SK-N-SH treated with all-trans-retinoic acid at 6 μM for 48 hours (cell line): Measurements from ENCODE around the gene ARID3A.

Source experiments
- ATAC-seq: fragments of 200-7000 bp; cut with Tn5 transposase; 3 replicates; pipeline ENCODE4 v1.9.1; 2020; ENCODE audit warnings: mild to moderate bottlenecking, moderate library complexity
- ARNTL ChIP-seq: fragments of 450-650 bp; formaldehyde crosslinking; IDR thresholded peaks from 2 replicates; pipeline ENCODE4 v1.5.0; 2020; ENCODE audit warnings: low read depth, mild to moderate bottlenecking, moderate library complexity, borderline replicate concordance
- BACH2 ChIP-seq: fragments of 250-450 bp; sonication (Bioruptor Pico); IDR thresholded peaks from 2 replicates; pipeline ENCODE4 v1.9.0; 2021; ENCODE audit warnings: mild to moderate bottlenecking, borderline replicate concordance
- CSDC2 ChIP-seq: fragments of 250-450 bp; sonication (Bioruptor Pico); IDR thresholded peaks from 2 replicates; pipeline ENCODE4 v1.5.0; 2020; ENCODE audit warnings: mild to moderate bottlenecking, moderate library complexity
- ESRRG ChIP-seq: fragments of 250-450 bp; sonication (Bioruptor Pico); IDR thresholded peaks from 2 replicates; pipeline ENCODE4 v1.6.1; 2021; ENCODE audit warnings: mild to moderate bottlenecking
- GLIS3 ChIP-seq: fragments of 250-450 bp; sonication (Bioruptor Pico); IDR thresholded peaks from 2 replicates; pipeline ENCODE4 v1.5.0; 2020; ENCODE audit warnings: mild to moderate bottlenecking, moderate library complexity
- ISL1 ChIP-seq: fragments of 250-450 bp; sonication (Bioruptor Pico); IDR thresholded peaks from 2 replicates; pipeline ENCODE4 v2.1.2; 2022; ENCODE audit warnings: mild to moderate bottlenecking, moderate library complexity
- OSR1 ChIP-seq: fragments of 250-450 bp; sonication (Bioruptor Pico); IDR thresholded peaks from 2 replicates; pipeline ENCODE4 v1.8.0; 2022; ENCODE audit warnings: moderate library complexity, mild to moderate bottlenecking, inconsistent platforms
- PPARA ChIP-seq: fragments of 250-450 bp; sonication (Bioruptor Pico); IDR thresholded peaks from 2 replicates; pipeline ENCODE4 v1.5.0; 2020; ENCODE audit warnings: mild to moderate bottlenecking, borderline replicate concordance
- RARB ChIP-seq: fragments of 250-450 bp; sonication (Bioruptor Pico); IDR thresholded peaks from 2 replicates; pipeline ENCODE4 v1.8.0; 2021; ENCODE audit warnings: mild to moderate bottlenecking, moderate library complexity
- SNAI2 ChIP-seq: fragments of 250-450 bp; sonication (Bioruptor Pico); IDR thresholded peaks from 2 replicates; pipeline ENCODE4 v1.5.0; 2020; ENCODE audit warnings: mild to moderate bottlenecking, moderate library complexity
- TCF4 ChIP-seq: fragments of 250-450 bp; sonication (Bioruptor Pico); IDR thresholded peaks from 2 replicates; pipeline ENCODE4 v1.8.0; 2021; ENCODE audit warnings: mild to moderate bottlenecking, moderate library complexity, borderline replicate concordance
- TOX ChIP-seq: fragments of 250-450 bp; sonication (Bioruptor Pico); IDR thresholded peaks from 2 replicates; pipeline ENCODE4 v1.8.0; 2021; ENCODE audit warnings: mild to moderate bottlenecking, moderate library complexity, borderline replicate concordance
- ZC3H10 ChIP-seq: fragments of 250-450 bp; sonication (Bioruptor Pico); IDR thresholded peaks from 2 replicates; pipeline ENCODE4 v1.5.1; 2021; ENCODE audit warnings: mild to moderate bottlenecking, moderate library complexity
- ZFP3 ChIP-seq: fragments of 250-450 bp; sonication (Bioruptor Pico); IDR thresholded peaks from 2 replicates; pipeline ENCODE4 v1.5.0; 2020; ENCODE audit warnings: mild to moderate bottlenecking, moderate library complexity
- ZFP30 ChIP-seq: fragments of 450-650 bp; formaldehyde crosslinking; IDR thresholded peaks from 2 replicates; pipeline ENCODE4 v1.5.0; 2022; ENCODE audit warnings: mild to moderate bottlenecking, moderate library complexity
- ZNF565 ChIP-seq: fragments of 450-650 bp; formaldehyde crosslinking; conservative IDR thresholded peaks from 2 replicates; pipeline ENCODE4 v1.5.0; 2020; ENCODE audit warnings: low read depth, mild to moderate bottlenecking, moderate library complexity
- ZNF70 ChIP-seq: fragments of 450-650 bp; formaldehyde crosslinking; IDR thresholded peaks from 2 replicates; pipeline ENCODE4 v1.5.0; 2020; ENCODE audit warnings: mild to moderate bottlenecking, moderate library complexity
- ZNF8 ChIP-seq: fragments of 450-650 bp; formaldehyde crosslinking; IDR thresholded peaks from 2 replicates; pipeline ENCODE4 v1.5.0; 2020; ENCODE audit warnings: mild to moderate bottlenecking, moderate library complexity
- TF ChIP-seq, protein P1 (sequence below): fragments of 250-450 bp; sonication (Bioruptor Pico); IDR thresholded peaks from 2 replicates; pipeline ENCODE4 v1.5.1; 2020; ENCODE audit warnings: low read depth, mild to moderate bottlenecking, moderate library complexity
- TF ChIP-seq, protein P2 (sequence below): fragments of 250-450 bp; sonication (Bioruptor Pico); IDR thresholded peaks from 2 replicates; pipeline ENCODE4 v1.8.0; 2021; ENCODE audit warnings: low read depth, mild to moderate bottlenecking, moderate library complexity, borderline replicate concordance
- TF ChIP-seq, protein P3 (sequence below): fragments of 250-450 bp; sonication (Bioruptor Pico); IDR thresholded peaks from 2 replicates; pipeline ENCODE4 v1.5.1; 2021; ENCODE audit warnings: mild to moderate bottlenecking, moderate library complexity
- TF ChIP-seq, protein P4 (sequence below): fragments of 250-450 bp; sonication (Bioruptor Pico); IDR thresholded peaks from 2 replicates; pipeline ENCODE4 v1.8.0; 2020; ENCODE audit warnings: mild to moderate bottlenecking, moderate library complexity, borderline replicate concordance
- TF ChIP-seq, protein P5 (sequence below): fragments of 250-450 bp; sonication (Bioruptor Pico); IDR thresholded peaks from 2 replicates; pipeline ENCODE4 v1.5.0; 2020; ENCODE audit warnings: mild to moderate bottlenecking, moderate library complexity

ARID3A gene

DNA sequence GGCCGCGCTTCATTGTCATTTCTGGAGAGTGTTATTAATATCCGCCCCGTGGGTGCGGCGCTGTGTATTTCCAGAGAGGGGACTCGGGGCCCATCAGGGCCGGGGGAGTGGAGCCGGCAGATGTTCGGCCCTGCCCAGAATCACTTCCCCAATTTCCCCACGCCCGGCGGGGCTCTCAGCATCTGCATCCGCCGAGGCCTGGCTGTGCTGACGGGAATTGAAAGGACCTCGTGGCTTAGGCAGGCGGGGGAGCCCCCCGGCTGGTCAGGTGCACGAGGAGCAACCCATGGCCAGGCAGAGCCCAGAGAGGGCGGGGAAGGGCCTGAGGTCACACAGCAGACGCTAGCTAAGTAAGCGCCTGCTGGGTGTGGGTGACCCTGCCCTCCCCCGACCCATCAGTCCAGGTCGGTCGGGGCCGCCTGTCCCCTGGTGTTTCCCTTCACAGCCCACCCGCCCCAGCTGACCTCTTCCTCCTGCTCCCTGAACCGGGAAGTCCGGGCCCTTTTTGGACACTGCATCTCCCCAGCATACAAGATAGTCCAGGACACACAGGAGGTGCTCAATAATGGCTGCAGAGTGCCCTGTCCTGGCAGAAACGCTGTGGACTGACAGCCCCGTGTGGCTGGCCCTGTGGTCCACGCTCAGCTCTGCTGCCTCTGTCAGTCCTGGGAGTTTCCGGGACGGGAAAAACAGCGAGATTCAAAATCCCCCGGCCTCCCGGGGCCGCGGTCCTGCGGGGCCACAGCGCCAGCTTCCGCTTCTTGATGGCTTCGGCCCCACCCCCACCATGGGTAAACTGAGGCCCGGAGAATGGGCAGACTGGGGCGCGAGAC is 22.1 kb downstream of the ARID3A start:
- TF ChIP-seq ZNF565 (CRISPR knock-in tag) (no peak), SNAI2 (CRISPR knock-in tag) (no peak), GLIS3 (CRISPR knock-in tag) (no peak), ZNF8 (CRISPR knock-in tag) (no peak), ZC3H10 (CRISPR knock-in tag) (no peak), ZFP3 (no peak), ISL1 (CRISPR knock-in tag) (no peak), BACH2 (no peak), ESRRG (CRISPR knock-in tag) (no peak), PPARA (CRISPR knock-in tag) (no peak), CSDC2 (CRISPR knock-in tag) (no peak), TOX (CRISPR knock-in tag) (no peak), OSR1 (CRISPR knock-in tag) (no peak), ZFP30 (CRISPR knock-in tag) (no peak), ARNTL (CRISPR knock-in tag) (no peak), ZNF70 (no peak)
- TF ChIP-seq, protein P1, sequence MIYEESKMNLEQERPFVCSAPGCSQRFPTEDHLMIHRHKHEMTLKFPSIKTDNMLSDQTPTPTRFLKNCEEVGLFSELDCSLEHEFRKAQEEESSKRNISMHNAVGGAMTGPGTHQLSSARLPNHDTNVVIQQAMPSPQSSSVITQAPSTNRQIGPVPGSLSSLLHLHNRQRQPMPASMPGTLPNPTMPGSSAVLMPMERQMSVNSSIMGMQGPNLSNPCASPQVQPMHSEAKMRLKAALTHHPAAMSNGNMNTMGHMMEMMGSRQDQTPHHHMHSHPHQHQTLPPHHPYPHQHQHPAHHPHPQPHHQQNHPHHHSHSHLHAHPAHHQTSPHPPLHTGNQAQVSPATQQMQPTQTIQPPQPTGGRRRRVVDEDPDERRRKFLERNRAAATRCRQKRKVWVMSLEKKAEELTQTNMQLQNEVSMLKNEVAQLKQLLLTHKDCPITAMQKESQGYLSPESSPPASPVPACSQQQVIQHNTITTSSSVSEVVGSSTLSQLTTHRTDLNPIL (CRISPR knock-in tag) = no peak
- TF ChIP-seq, protein P2, sequence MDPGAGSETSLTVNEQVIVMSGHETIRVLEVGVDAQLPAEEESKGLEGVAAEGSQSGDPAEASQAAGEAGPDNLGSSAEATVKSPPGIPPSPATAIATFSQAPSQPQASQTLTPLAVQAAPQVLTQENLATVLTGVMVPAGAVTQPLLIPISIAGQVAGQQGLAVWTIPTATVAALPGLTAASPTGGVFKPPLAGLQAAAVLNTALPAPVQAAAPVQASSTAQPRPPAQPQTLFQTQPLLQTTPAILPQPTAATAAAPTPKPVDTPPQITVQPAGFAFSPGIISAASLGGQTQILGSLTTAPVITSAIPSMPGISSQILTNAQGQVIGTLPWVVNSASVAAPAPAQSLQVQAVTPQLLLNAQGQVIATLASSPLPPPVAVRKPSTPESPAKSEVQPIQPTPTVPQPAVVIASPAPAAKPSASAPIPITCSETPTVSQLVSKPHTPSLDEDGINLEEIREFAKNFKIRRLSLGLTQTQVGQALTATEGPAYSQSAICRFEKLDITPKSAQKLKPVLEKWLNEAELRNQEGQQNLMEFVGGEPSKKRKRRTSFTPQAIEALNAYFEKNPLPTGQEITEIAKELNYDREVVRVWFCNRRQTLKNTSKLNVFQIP (CRISPR knock-in tag) = no peak
- TF ChIP-seq, protein P3, sequence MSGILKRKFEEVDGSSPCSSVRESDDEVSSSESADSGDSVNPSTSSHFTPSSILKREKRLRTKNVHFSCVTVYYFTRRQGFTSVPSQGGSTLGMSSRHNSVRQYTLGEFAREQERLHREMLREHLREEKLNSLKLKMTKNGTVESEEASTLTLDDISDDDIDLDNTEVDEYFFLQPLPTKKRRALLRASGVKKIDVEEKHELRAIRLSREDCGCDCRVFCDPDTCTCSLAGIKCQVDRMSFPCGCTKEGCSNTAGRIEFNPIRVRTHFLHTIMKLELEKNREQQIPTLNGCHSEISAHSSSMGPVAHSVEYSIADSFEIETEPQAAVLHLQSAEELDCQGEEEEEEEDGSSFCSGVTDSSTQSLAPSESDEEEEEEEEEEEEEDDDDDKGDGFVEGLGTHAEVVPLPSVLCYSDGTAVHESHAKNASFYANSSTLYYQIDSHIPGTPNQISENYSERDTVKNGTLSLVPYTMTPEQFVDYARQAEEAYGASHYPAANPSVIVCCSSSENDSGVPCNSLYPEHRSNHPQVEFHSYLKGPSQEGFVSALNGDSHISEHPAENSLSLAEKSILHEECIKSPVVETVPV = no peak
- TF ChIP-seq, protein P4, sequence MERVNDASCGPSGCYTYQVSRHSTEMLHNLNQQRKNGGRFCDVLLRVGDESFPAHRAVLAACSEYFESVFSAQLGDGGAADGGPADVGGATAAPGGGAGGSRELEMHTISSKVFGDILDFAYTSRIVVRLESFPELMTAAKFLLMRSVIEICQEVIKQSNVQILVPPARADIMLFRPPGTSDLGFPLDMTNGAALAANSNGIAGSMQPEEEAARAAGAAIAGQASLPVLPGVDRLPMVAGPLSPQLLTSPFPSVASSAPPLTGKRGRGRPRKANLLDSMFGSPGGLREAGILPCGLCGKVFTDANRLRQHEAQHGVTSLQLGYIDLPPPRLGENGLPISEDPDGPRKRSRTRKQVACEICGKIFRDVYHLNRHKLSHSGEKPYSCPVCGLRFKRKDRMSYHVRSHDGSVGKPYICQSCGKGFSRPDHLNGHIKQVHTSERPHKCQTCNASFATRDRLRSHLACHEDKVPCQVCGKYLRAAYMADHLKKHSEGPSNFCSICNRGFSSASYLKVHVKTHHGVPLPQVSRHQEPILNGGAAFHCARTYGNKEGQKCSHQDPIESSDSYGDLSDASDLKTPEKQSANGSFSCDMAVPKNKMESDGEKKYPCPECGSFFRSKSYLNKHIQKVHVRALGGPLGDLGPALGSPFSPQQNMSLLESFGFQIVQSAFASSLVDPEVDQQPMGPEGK = no peak
- no peak for ATAC-seq

DNA sequence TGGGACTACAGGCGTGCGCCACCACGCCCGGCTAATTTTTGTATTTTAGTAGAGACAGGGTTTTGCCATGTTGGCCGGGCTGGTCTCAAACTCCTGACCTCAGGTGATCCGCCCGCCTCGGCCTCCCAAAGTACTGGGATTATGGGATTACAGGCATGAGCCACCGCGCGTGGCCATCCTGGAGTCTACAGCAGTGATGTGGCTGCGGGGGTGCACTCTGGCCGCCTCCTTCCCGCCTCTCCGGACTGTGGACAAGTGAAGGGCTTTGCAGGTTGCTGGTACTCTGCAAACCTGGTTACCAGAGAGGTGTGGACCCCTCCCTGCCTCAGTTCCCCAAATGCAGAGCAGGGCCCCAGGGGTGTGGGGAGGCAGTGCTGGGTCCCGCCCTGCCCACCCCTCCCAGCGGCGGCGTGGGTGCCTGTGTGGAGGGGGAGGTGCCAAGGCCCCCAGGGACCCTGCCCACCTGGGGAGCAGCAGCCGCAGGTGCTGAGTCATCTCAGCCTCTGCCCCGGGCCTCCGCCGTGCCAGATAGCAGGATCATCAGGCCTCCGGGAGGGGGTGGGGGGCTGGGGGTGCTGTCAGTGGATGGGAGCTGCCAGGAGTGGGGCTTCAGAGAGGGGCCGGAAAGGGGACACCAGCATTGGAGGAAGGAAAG is 23.1 kb downstream of the ARID3A start:
- no peak for ATAC-seq
- TF ChIP-seq ZFP30 (CRISPR knock-in tag) = no peak
- no peak for TF ChIP-seq ZNF70
- no peak for TF ChIP-seq TCF4 (CRISPR knock-in tag)
- TF ChIP-seq PPARA (CRISPR knock-in tag) = no peak
- no peak for TF ChIP-seq GLIS3 (CRISPR knock-in tag)
- TF ChIP-seq, protein P2 (CRISPR knock-in tag) = no peak
- TF ChIP-seq, protein P3 = no peak
- no peak for TF ChIP-seq ZNF8 (CRISPR knock-in tag)
- no peak for TF ChIP-seq ZNF565 (CRISPR knock-in tag)
- TF ChIP-seq ZC3H10 (CRISPR knock-in tag) = no peak
- TF ChIP-seq, protein P4 = no peak
- TF ChIP-seq ISL1 (CRISPR knock-in tag) = no peak
- TF ChIP-seq, protein P5, sequence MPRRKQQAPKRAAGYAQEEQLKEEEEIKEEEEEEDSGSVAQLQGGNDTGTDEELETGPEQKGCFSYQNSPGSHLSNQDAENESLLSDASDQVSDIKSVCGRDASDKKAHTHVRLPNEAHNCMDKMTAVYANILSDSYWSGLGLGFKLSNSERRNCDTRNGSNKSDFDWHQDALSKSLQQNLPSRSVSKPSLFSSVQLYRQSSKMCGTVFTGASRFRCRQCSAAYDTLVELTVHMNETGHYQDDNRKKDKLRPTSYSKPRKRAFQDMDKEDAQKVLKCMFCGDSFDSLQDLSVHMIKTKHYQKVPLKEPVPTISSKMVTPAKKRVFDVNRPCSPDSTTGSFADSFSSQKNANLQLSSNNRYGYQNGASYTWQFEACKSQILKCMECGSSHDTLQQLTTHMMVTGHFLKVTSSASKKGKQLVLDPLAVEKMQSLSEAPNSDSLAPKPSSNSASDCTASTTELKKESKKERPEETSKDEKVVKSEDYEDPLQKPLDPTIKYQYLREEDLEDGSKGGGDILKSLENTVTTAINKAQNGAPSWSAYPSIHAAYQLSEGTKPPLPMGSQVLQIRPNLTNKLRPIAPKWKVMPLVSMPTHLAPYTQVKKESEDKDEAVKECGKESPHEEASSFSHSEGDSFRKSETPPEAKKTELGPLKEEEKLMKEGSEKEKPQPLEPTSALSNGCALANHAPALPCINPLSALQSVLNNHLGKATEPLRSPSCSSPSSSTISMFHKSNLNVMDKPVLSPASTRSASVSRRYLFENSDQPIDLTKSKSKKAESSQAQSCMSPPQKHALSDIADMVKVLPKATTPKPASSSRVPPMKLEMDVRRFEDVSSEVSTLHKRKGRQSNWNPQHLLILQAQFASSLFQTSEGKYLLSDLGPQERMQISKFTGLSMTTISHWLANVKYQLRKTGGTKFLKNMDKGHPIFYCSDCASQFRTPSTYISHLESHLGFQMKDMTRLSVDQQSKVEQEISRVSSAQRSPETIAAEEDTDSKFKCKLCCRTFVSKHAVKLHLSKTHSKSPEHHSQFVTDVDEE = no peak
- TF ChIP-seq TOX (CRISPR knock-in tag) = no peak
- TF ChIP-seq ESRRG (CRISPR knock-in tag) = no peak
- TF ChIP-seq RARB (CRISPR knock-in tag) = no peak
